TTC549 (cell line): ENCODE measurements around the gene AFAP1L1.

Experiments used
- FAIRE-seq: peaks from 2 replicates; lab custom pipeline; 2012; peaks lifted over from hg19 to GRCh38; lab: Jason Lieb, UNC

Gene AFAP1L1

GRCh38 chr5:149284501-149284900, 12.8 kb downstream of the AFAP1L1 start:
- no peak for FAIRE-seq

- FAIRE-seq = no peak
These were observed 13.5 kb downstream of the AFAP1L1 start for GRCh38 chr5:149285153-149285552.

GRCh38 chr5:149288436-149288835, 16.8 kb downstream of the AFAP1L1 start:
- FAIRE-seq = no peak

GRCh38 chr5:149289301-149289700, 17.6 kb downstream of the AFAP1L1 start:
- FAIRE-seq = no peak

GRCh38 chr5:149294872-149295829, 23.5 kb downstream of the AFAP1L1 start:
- FAIRE-seq = no peak

- no peak for FAIRE-seq
These were observed 25.8 kb downstream of the AFAP1L1 start for GRCh38 chr5:149297340-149298025.

GRCh38 chr5:149298163-149298562, 26.5 kb downstream of the AFAP1L1 start:
- no peak for FAIRE-seq

- no peak for FAIRE-seq
These were observed 27.3 kb downstream of the AFAP1L1 start for GRCh38 chr5:149298842-149299404.

GRCh38 chr5:149299451-149300054, 27.9 kb downstream of the AFAP1L1 start:
- no peak for FAIRE-seq

- no peak for FAIRE-seq
These were observed 28.8 kb downstream of the AFAP1L1 start for GRCh38 chr5:149300441-149300840.

- FAIRE-seq = no peak
These were observed 29.5 kb downstream of the AFAP1L1 start for GRCh38 chr5:149301049-149301743.

GRCh38 chr5:149301744-149302380, 30.2 kb downstream of the AFAP1L1 start:
- FAIRE-seq = no peak

GRCh38 chr5:149302641-149303040, 31.0 kb downstream of the AFAP1L1 start:
- no peak for FAIRE-seq

- FAIRE-seq = no peak
These were observed 31.6 kb downstream of the AFAP1L1 start for GRCh38 chr5:149303210-149303609.

GRCh38 chr5:149304195-149305078, 32.8 kb downstream of the AFAP1L1 start:
- no peak for FAIRE-seq

- no peak for FAIRE-seq
These were observed 37.7 kb downstream of the AFAP1L1 start for GRCh38 chr5:149309354-149309753.

GRCh38 chr5:149310488-149310887, 38.8 kb downstream of the AFAP1L1 start:
- no peak for FAIRE-seq

- FAIRE-seq = no peak
These were observed 39.4 kb downstream of the AFAP1L1 start for GRCh38 chr5:149310947-149311658.

GRCh38 chr5:149313151-149313841, 41.6 kb downstream of the AFAP1L1 start:
- FAIRE-seq = no peak
